Heart right ventricle (tissue), 16 donors: ENCODE data around the gene AFF2. TPM values are rescaled to one million over a fixed set of nuclear protein-coding genes. Genes with fewer than 3 reads are reported as not detected.

ENCODE experiments used
- ATAC-seq, 8 donors: fragments of 200-7000 bp; cut with Tn5 transposase; one replicate each; pipeline ENCODE4 v1.9.1; 2020; ENCODE audit warnings: mild to moderate bottlenecking in 8 of 8, moderate library complexity in 8 of 8, moderate number of reproducible peaks in 1 of 8
- DNase-seq, 2 donors: peaks; one replicate each; pipeline ENCODE4 v3.0.0-alpha.2; 2020
- H3K27ac ChIP-seq, 10 donors: fragments of 200-600 bp; sonication (generic) in 2 of 10; one replicate each; pipeline versions ENCODE4 v1.5.0 to v1.8.0; 2020 to 2022; ENCODE audit warnings: mild to moderate bottlenecking in 3 of 10
- H3K27me3 ChIP-seq, 7 donors: fragments of 200-600 bp; one replicate each; pipeline ENCODE4 v1.8.0; 2021 to 2022; ENCODE audit warnings: mild to moderate bottlenecking in 2 of 7
- H3K36me3 ChIP-seq, 9 donors: fragments of 200-600 bp; sonication (generic) in 1 of 9; one replicate each; pipeline versions ENCODE4 v1.5.0 to v1.8.0; 2020 to 2022; ENCODE audit warnings: mild to moderate bottlenecking in 2 of 9
- H3K4me1 ChIP-seq, 9 donors: fragments of 200-600 bp; sonication (generic) in 1 of 9; one replicate each; pipeline versions ENCODE4 v1.5.0 to v1.8.0; 2020 to 2022; ENCODE audit warnings: mild to moderate bottlenecking in 4 of 9
- H3K4me3 ChIP-seq, 10 donors: fragments of 200-600 bp; sonication (generic) in 2 of 10; one replicate each; pipeline versions ENCODE4 v1.5.0 to v1.8.0; 2020 to 2022; ENCODE audit warnings: mild to moderate bottlenecking in 7 of 10, moderate library complexity in 2 of 10
- H3K9me3 ChIP-seq, 11 donors: fragments of 200-600 bp in 10 of 11; sonication (generic) in 2 of 11; one replicate each; pipeline versions ENCODE4 v1.5.0 to v1.8.0; 2013 to 2022; ENCODE audit warnings: mild to moderate bottlenecking in 2 of 11, control low read depth in 1 of 11, moderate library complexity in 1 of 11
- CTCF ChIP-seq, 9 donors: fragments of 200-600 bp; sonication (generic) in 2 of 9; IDR thresholded peaks; one replicate each; pipeline versions ENCODE4 v1.5.0 to v1.8.0; 2021 to 2022; ENCODE audit warnings: antibody characterized with exemption in 9 of 9, mild to moderate bottlenecking in 5 of 9, moderate library complexity in 1 of 9
- WGBS, 2 donors: extraction: QIAGEN DNeasy Blood & Tissue Kit; methylation state at CpG; one replicate each; pipeline ENCODE4 v1.1.7; 2013; ENCODE audit warnings: inconsistent platforms in 1 of 2; 5-methylcytosine and 5-hydroxymethylcytosine counted together
- intact Hi-C, 10 donors: fragments of 100-400 bp; cut with DNase I; formaldehyde crosslinking; loops; one replicate each; pipeline versions ENCODE4 v1.11.1 to v1.14.2; 2022
- polyA plus RNA-seq, 2 donors: library from polyadenylated mRNA; stranded (reverse); fragments of 200-250 nt; gene quantifications; one replicate each; pipeline ENCODE4 v1.2.3, GENCODE V29; 2013
- total RNA-seq, 10 donors: library from RNA; stranded (reverse); fragmentation: NEBNext Ultra II Directional in 3 of 10; extraction: Animal tissue kit (Norgen Biotek cat#: 25700) in 3 of 10; gene quantifications; one replicate each; pipeline versions ENCODE4 v1.2.1 to v1.2.4, GENCODE V29; 2021 to 2023
- donor health status: Arrhythmogenic right ventricular cardiomyopathy.
- donor health status: ischemic (EF 13 %, LVEDD 7.1; RV severe dilation, severe dysfunction).
- donor health status: healthy with polysubstance abuse.
- donor health status: DM: no; HTN: yes; CAD: no.
- donor health status: DM: no; HTN: no; CAD: no.
- donor health status: ischemic (EF 25% LVEDD 6.9; RV normal size, moderate dysfunction).
- donor health status: ischemic (EF 25% LVEDD 5.7; RV mildly dilated, moderate dysfunction).
- donor health status: healthy.
- donor health status: DM: yes; HTN: yes; CAD: no.
- donor health status: Ischemic cardiomyopathy.
- donor health status: ischemic (EF 35%, LVEDD 5.7; RV mildly dilated, moderate dysfunction).
- donor health status: nonischemic (EF 11% LVEDD 7.7; RV severe dilation, severe dysfunction).
- donor health status: DM: yes; HTN: yes; CAD: no.
- donor health status: PGD.
- donor health status: ischemic (EF 29% LVEDD 5.4; RV normal size, mild dysfunction).
- donor health status: nonischemic (EF 23%, LVEDD 6.1; RV moderate dilation, normal function).

The AFF2 gene
- total and polyA plus RNA-seq, 12 donors: 0.01 to 0.59 (median 0.20) TPM; not detected in 2

GRCh38 chrX:148522006-148522405, 21.6 kb downstream of the AFF2 start:
- DNase-seq: no peak
- TF ChIP-seq CTCF (IDR thresholded peaks at IDR 0.05): no peak
- WGBS, 2 donors: 87 to 88% methylated on average over 5 of the region's 5 CpGs

GRCh38 chrX:148523303-148524080, 23.1 kb downstream of the AFF2 start:
- Histone ChIP-seq H3K4me3 (no peak overlapping the region), H3K27ac (no peak overlapping the region), H3K4me1 (no peaks in the 10 kb centered on the region), H3K27me3 (peaks cover 0 to 15% (median 0%) of the 10 kb centered on the region in 7 donors), H3K36me3 (no peaks in the 10 kb centered on the region), H3K9me3 (no peaks in the 10 kb centered on the region)
- TF ChIP-seq CTCF (IDR thresholded peaks at IDR 0.05): no peak
- no peak for DNase-seq
- WGBS, 2 donors: 67 to 69% methylated on average over 6 of the region's 6 CpGs
- no peak for ATAC-seq
- intact Hi-C loops: no loop called here

More at GRCh38 chrX:148522006-148522405, 21.6 kb downstream of the AFF2 start:
- H3K4me1 ChIP-seq: no peaks in the 10 kb centered on the region
- H3K27ac ChIP-seq: no peak overlapping the region
- H3K4me3 ChIP-seq: no peak overlapping the region
- intact Hi-C loops: no loop called here
- no peaks in the 10 kb centered on the region for H3K9me3 ChIP-seq
- no peaks in the 10 kb centered on the region for H3K36me3 ChIP-seq
- peaks cover 0 to 15% (median 0%) of the 10 kb centered on the region in 7 donors for H3K27me3 ChIP-seq
- ATAC-seq: no peak

GRCh38 chrX:148530464-148531077, 30.2 kb downstream of the AFF2 start:
- Histone ChIP-seq H3K27ac (no peak overlapping the region), H3K4me1 (no peaks in the 10 kb centered on the region), H3K36me3 (no peaks in the 10 kb centered on the region), H3K9me3 (no peaks in the 10 kb centered on the region), H3K4me3 (no peak overlapping the region), H3K27me3 (no peaks in the 10 kb centered on the region)
- DNase-seq (no peak), ATAC-seq (no peak)
- peak; percentile 18 to 71 (median 54) for TF ChIP-seq CTCF (IDR thresholded peaks at IDR 0.05)
- intact Hi-C loops: no loop called here
- WGBS, 2 donors: 17 to 21% methylated on average over 2 of the region's 2 CpGs

GRCh38 chrX:148534291-148534690, 33.9 kb downstream of the AFF2 start:
- intact Hi-C loops: no loop called here
- DNase-seq (no peak), ATAC-seq (no peak)
- 75 to 78% methylated on average over 2 of the region's 2 CpGs for WGBS, 2 donors
- H3K36me3 ChIP-seq: no peaks in the 10 kb centered on the region
- TF ChIP-seq CTCF (IDR thresholded peaks at IDR 0.05): no peak
- H3K27me3 ChIP-seq: no peaks in the 10 kb centered on the region
- H3K4me1 ChIP-seq: no peaks in the 10 kb centered on the region
- H3K4me3 ChIP-seq: no peak overlapping the region
- H3K27ac ChIP-seq: no peak overlapping the region
- no peaks in the 10 kb centered on the region for H3K9me3 ChIP-seq
